GM19397 (cell line): ENCODE data around the gene ARHGEF17.
A peak's percentile ranks its signal among the peaks of the same experiment; 100 is the strongest.

Experiments used
- ATAC-seq: cut with Tn5 transposase; IDR thresholded peaks from one replicate; pipeline ENCODE4 v1.9.1; 2021; ENCODE audit warnings: mild to moderate bottlenecking, moderate library complexity; ENCODE audit not compliant: unreplicated experiment

ARHGEF17 gene

GRCh38 chr11:73291196-73291595, 16.9 kb upstream of the ARHGEF17 start:
- ATAC-seq = no peak

GRCh38 chr11:73291781-73292524, 16.1 kb upstream of the ARHGEF17 start:
- no peak for ATAC-seq

- ATAC-seq = no peak
Measured at GRCh38 chr11:73292525-73292894, 15.6 kb upstream of the ARHGEF17 start.

GRCh38 chr11:73293356-73293936, 14.6 kb upstream of the ARHGEF17 start:
- no peak for ATAC-seq

GRCh38 chr11:73294604-73295003, 13.5 kb upstream of the ARHGEF17 start:
- ATAC-seq = no peak

- ATAC-seq = peak; percentile 52
Measured at GRCh38 chr11:73295241-73295995, 12.7 kb upstream of the ARHGEF17 start.

GRCh38 chr11:73295996-73296318, 12.1 kb upstream of the ARHGEF17 start:
- ATAC-seq = no peak

- no peak for ATAC-seq
Measured at GRCh38 chr11:73296501-73297230, 11.4 kb upstream of the ARHGEF17 start.

GRCh38 chr11:73297231-73297590, 10.9 kb upstream of the ARHGEF17 start:
- ATAC-seq = no peak

- no peak for ATAC-seq
Measured at GRCh38 chr11:73297702-73298101, 10.4 kb upstream of the ARHGEF17 start.

- no peak for ATAC-seq
Measured at GRCh38 chr11:73298233-73298632, 9.8 kb upstream of the ARHGEF17 start.

GRCh38 chr11:73299751-73300150, 8.3 kb upstream of the ARHGEF17 start:
- ATAC-seq = no peak

GRCh38 chr11:73306069-73306841, 1.8 kb upstream of the ARHGEF17 start:
- no peak for ATAC-seq

- no peak for ATAC-seq
Measured at GRCh38 chr11:73306977-73307322, 1.1 kb upstream of the ARHGEF17 start.

GRCh38 chr11:73307323-73308002, 613 bp upstream of the ARHGEF17 start:
- ATAC-seq = peak; percentile 52

GRCh38 chr11:73308961-73309919, 1.2 kb downstream of the ARHGEF17 start:
- no peak for ATAC-seq

GRCh38 chr11:73310076-73310475, 2.0 kb downstream of the ARHGEF17 start:
- ATAC-seq = no peak

- no peak for ATAC-seq
Measured at GRCh38 chr11:73310661-73311393, 2.8 kb downstream of the ARHGEF17 start.
